ENCODE measurements around the gene ADNP. TPM values are rescaled to one million over a fixed set of nuclear protein-coding genes. Genes with fewer than 3 reads are reported as not detected.
A peak's percentile ranks its signal among the peaks of the same experiment; 100 is the strongest.

Gene ADNP
- total and polyA plus RNA-seq, 2 of the 13 experiments (the other 11 are each of a cell fraction or from before 2014, with no cell fraction given): 21.0 to 21.5 TPM

DNA sequence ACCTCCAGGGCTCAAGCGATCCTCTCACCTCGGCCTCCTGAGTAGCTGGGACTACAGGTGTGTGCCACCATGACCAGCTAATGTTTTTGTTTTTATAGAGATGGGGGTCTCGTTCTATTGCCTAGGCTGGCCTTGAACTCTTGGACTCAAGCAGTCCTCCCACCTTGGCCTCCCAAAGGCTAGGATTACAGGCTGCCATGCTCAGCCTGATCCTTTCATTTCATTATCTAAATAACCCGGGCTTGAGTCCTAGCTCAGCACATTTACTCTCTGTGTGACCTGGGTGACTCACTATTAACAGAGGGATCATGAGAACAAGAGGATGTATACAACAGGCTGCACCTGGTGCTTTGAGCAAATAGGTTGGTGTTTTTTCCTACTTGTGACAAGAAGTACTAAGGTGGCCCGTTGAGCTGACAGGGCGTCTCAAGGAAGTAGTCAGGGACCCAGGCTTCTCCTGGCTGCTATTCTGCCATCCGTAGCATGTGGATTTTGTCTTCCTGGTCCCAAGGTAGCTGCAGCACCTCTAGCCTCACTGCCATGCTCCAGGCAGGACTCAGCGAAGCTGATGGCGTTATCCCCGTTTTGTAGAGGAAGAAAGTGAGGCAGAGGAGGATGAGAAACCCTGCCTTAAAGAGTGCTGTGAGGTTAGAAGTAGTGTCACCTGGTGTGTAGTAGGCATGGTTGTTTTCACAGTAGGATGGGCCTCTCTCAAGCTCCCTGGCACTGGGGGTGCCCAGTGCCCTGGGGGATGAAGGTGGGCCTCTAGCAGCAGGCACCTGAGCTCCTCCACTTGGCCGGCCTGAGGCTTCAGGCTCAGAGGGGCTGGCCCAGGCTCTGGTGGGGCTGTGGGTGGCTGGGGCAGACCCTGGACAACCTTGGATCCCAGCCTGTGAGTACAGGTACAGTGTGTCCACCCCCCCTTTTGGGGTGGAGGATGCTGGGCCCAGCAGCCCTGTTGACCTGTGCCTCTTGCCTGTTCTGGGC lies 62.4 kb downstream of the ADNP start (continued):
- no peak for TF ChIP-seq NFAT5 (CRISPR knock-in tag; IDR thresholded peaks at IDR 0.05)
- TF ChIP-seq DZIP1 (CRISPR knock-in tag; IDR thresholded peaks at IDR 0.05): no peak
- TF ChIP-seq, protein P1, sequence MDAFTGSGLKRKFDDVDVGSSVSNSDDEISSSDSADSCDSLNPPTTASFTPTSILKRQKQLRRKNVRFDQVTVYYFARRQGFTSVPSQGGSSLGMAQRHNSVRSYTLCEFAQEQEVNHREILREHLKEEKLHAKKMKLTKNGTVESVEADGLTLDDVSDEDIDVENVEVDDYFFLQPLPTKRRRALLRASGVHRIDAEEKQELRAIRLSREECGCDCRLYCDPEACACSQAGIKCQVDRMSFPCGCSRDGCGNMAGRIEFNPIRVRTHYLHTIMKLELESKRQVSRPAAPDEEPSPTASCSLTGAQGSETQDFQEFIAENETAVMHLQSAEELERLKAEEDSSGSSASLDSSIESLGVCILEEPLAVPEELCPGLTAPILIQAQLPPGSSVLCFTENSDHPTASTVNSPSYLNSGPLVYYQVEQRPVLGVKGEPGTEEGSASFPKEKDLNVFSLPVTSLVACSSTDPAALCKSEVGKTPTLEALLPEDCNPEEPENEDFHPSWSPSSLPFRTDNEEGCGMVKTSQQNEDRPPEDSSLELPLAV (CRISPR knock-in tag; conservative IDR thresholded peaks at IDR 0.05; ENCODE audit: low read depth): no peak
- TF ChIP-seq ZNF577 (CRISPR knock-in tag; IDR thresholded peaks at IDR 0.05; ENCODE audit: borderline replicate concordance, low read depth): no peak
- TF ChIP-seq REL (CRISPR knock-in tag; conservative IDR thresholded peaks at IDR 0.05): no peak
- TF ChIP-seq BRCA1 (CRISPR knock-in tag; IDR thresholded peaks at IDR 0.05): no peak
- TF ChIP-seq, protein P2, sequence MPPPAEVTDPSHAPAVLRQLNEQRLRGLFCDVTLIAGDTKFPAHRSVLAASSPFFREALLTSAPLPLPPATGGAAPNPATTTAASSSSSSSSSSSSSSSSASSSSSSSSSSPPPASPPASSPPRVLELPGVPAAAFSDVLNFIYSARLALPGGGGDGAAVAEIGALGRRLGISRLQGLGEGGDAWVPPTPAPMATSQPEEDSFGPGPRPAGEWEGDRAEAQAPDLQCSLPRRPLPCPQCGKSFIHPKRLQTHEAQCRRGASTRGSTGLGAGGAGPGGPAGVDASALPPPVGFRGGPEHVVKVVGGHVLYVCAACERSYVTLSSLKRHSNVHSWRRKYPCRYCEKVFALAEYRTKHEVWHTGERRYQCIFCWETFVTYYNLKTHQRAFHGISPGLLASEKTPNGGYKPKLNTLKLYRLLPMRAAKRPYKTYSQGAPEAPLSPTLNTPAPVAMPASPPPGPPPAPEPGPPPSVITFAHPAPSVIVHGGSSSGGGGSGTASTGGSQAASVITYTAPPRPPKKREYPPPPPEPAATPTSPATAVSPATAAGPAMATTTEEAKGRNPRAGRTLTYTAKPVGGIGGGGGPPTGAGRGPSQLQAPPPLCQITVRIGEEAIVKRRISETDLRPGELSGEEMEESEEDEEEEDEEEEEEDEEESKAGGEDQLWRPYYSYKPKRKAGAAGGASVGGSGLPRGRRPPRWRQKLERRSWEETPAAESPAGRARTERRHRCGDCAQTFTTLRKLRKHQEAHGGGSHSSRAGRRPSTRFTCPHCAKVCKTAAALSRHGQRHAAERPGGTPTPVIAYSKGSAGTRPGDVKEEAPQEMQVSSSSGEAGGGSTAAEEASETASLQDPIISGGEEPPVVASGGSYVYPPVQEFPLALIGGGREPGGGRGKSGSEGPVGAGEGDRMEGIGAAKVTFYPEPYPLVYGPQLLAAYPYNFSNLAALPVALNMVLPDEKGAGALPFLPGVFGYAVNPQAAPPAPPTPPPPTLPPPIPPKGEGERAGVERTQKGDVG (CRISPR knock-in tag; IDR thresholded peaks at IDR 0.05; ENCODE audit: borderline replicate concordance): no peak
- TF ChIP-seq PBX3 (CRISPR knock-in tag; IDR thresholded peaks at IDR 0.05; ENCODE audit: borderline replicate concordance): no peak
- no peak for TF ChIP-seq ZNF790 (CRISPR knock-in tag; IDR thresholded peaks at IDR 0.05; ENCODE audit: borderline replicate concordance)
- TF ChIP-seq XRCC5 (optimal IDR thresholded peaks at IDR 0.05; ENCODE audit: low read length): peak; percentile 37
- no peak for TF ChIP-seq POLR2G (IDR thresholded peaks at IDR 0.05; ENCODE audit: low read depth, low read length)

Measured in HepG2 (cell line).